ENCODE data around the gene ARHGEF1. TPM values are rescaled to one million over a fixed set of nuclear protein-coding genes. Genes with fewer than 3 reads are reported as not detected.

Gene ARHGEF1
- total RNA-seq, 4 donors from 2014 or later, result 12.1 to 21.6 (median 15.5) TPM

DNA sequence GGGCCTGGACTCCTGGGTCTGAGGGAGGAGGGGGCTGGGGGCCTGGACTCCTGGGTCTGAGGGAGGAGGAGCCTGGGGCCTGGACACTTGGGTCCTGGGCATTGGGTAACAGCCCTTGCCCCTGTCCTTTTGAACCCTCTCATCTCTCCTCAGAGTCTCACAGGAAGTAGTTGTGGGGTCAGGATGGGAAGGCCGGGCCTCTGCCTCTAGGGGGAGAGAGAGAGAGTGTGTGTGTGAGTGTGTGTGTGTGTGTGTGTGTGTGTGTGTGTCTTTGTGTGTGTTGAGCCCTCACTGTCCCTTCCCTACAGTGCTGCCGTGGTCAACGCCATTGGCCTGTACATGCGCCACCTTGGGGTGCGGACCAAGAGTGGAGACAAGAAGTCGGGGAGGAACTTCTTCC, 10.9 kb downstream of the ARHGEF1 start:
- no peak overlapping the region for H3K4me3 ChIP-seq
- TF ChIP-seq, protein P1, sequence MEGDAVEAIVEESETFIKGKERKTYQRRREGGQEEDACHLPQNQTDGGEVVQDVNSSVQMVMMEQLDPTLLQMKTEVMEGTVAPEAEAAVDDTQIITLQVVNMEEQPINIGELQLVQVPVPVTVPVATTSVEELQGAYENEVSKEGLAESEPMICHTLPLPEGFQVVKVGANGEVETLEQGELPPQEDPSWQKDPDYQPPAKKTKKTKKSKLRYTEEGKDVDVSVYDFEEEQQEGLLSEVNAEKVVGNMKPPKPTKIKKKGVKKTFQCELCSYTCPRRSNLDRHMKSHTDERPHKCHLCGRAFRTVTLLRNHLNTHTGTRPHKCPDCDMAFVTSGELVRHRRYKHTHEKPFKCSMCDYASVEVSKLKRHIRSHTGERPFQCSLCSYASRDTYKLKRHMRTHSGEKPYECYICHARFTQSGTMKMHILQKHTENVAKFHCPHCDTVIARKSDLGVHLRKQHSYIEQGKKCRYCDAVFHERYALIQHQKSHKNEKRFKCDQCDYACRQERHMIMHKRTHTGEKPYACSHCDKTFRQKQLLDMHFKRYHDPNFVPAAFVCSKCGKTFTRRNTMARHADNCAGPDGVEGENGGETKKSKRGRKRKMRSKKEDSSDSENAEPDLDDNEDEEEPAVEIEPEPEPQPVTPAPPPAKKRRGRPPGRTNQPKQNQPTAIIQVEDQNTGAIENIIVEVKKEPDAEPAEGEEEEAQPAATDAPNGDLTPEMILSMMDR (IDR thresholded peaks at IDR 0.05 in 4 of 5, conservative IDR thresholded peaks at IDR 0.05 in 1 of 5), result no peak
- TF ChIP-seq POLR2A (IDR thresholded peaks at IDR 0.05), result no peak

DNA sequence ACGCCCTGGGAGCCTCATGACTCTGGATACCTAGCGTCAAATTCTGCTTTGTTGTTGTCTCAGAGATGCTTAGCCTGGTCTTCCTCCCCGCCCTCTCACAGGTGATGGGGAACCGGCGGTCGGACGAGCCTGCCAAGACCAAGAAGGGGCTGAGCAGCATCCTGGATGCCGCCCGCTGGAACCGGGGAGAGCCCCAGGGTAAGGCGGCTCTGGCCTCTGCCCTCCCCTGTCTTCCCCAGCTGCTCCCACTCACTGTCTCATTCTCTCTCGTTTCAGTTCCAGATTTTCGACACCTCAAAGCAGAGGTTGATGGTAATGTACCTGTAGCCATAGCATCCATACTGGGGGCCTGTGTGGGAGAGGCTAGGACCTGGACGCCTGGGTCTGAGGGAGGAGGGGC, 11.4 kb downstream of the ARHGEF1 start:
- TF ChIP-seq, protein P1 (IDR thresholded peaks at IDR 0.05 in 4 of 5, conservative IDR thresholded peaks at IDR 0.05 in 1 of 5), result no peak
- no peak for TF ChIP-seq POLR2A (IDR thresholded peaks at IDR 0.05)

More for the DNA sequence above, 10.9 kb downstream of the ARHGEF1 start:
- DNase-seq (no peak), ATAC-seq (no peak)
- H3K36me3 ChIP-seq, result peaks cover 0 to 55% of the 10 kb centered on the region in 2 donors
- H3K27me3 ChIP-seq, result no peaks in the 10 kb centered on the region
- H3K9me3 ChIP-seq, result no peaks in the 10 kb centered on the region
- no peaks in the 10 kb centered on the region for H3K4me1 ChIP-seq
- intact Hi-C loops (cut with DNase I; ENCODE audit: low total_unique reads) (no loop called here), in situ Hi-C loops (cut with MboI; ENCODE audit: low sequenced_read_pairs in 4 of 4) (no loop called here)
- no peak overlapping the region for H3K27ac ChIP-seq

DNA sequence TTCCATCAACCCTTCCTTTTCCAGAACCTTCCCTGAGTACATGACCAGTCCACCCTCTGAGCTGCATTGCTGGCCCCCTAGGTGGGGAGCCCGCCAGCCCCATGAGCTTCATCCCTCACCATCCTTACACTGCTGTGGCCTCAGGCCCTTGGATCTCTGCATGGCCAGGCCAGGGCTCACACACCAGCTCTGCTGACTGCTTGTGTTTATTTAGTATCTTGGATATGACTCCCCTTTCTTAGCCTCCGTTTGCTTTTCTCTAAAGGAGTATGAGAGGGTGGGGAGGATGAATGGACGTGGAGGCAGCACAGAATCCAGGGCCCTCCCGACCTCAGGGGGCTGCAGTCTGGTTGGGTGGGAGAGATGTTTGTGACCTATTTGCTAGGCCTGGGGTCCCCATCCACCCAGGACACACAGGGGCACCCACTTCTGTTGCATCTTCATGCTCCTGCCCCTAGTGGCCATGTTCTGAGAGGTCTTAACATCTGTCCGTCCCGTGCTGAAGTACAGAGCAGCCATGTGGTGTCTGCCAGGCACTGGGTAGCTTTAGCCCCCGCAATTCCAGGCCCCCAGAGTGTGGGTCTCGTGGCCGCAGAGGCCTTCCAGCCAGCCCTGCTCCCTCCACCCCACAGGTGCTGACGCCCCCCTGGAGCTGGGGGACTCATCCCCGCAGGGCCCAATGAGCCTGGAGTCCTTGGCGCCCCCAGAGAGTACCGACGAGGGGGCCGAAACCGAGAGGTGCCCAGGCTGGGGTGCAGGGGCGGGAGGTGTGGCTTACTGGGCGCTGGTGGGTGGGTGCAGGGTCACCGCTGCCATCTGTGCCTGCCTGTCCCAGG, 13.0 kb downstream of the ARHGEF1 start:
- Histone ChIP-seq H3K27ac (no peak overlapping the region), H3K36me3 (peaks cover 0 to 62% of the 10 kb centered on the region in 2 donors), H3K4me1 (no peaks in the 10 kb centered on the region), H3K27me3 (no peaks in the 10 kb centered on the region), H3K4me3 (no peak overlapping the region), H3K9me3 (no peaks in the 10 kb centered on the region)
- no peak for ATAC-seq
- TF ChIP-seq, protein P1 (IDR thresholded peaks at IDR 0.05 in 4 of 5, conservative IDR thresholded peaks at IDR 0.05 in 1 of 5), result no peak
- TF ChIP-seq POLR2A (IDR thresholded peaks at IDR 0.05), result no peak
- DNase-seq, result no peak
- in situ Hi-C loops (cut with MboI; ENCODE audit: low sequenced_read_pairs in 4 of 4) (no loop called here), intact Hi-C loops (cut with DNase I; ENCODE audit: low total_unique reads) (no loop called here)

More for the DNA sequence above, 11.4 kb downstream of the ARHGEF1 start:
- intact Hi-C loops (cut with DNase I; ENCODE audit: low total_unique reads), result no loop called here
- in situ Hi-C loops (cut with MboI; ENCODE audit: low sequenced_read_pairs in 4 of 4), result no loop called here
- no peaks in the 10 kb centered on the region for H3K27me3 ChIP-seq
- H3K4me3 ChIP-seq, result no peak overlapping the region
- no peaks in the 10 kb centered on the region for H3K4me1 ChIP-seq
- H3K36me3 ChIP-seq, result peaks cover 0 to 54% of the 10 kb centered on the region in 2 donors
- ATAC-seq (no peak), DNase-seq (no peak)
- H3K9me3 ChIP-seq, result no peaks in the 10 kb centered on the region
- H3K27ac ChIP-seq, result no peak overlapping the region

DNA sequence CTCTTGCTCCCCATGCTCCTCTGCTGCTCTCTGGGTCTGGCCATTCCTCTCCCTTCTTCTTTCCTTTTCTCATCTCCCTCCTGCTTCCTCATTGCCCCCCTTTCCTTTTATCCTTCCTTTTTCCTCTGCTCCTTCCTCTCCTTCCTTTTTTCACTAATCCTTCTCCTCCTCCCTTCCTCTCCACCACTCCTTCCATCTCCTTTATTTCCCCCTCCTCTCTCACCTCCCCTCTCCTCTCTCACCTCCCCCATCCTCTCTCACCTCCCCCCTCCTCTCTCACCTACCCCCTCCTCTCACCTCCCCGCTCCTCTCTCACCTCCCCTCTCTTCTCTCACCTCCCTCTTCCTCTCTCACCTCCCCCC, 13.6 kb downstream of the ARHGEF1 start:
- DNase-seq (no peak), ATAC-seq (no peak)
- Histone ChIP-seq H3K27me3 (no peaks in the 10 kb centered on the region), H3K4me3 (no peak overlapping the region), H3K4me1 (no peaks in the 10 kb centered on the region), H3K9me3 (no peaks in the 10 kb centered on the region), H3K36me3 (peaks cover 0 to 68% of the 10 kb centered on the region in 2 donors), H3K27ac (no peak overlapping the region)
- no peak for TF ChIP-seq POLR2A (IDR thresholded peaks at IDR 0.05)
- TF ChIP-seq, protein P1 (IDR thresholded peaks at IDR 0.05 in 4 of 5, conservative IDR thresholded peaks at IDR 0.05 in 1 of 5), result no peak
- in situ Hi-C loops (cut with MboI; ENCODE audit: low sequenced_read_pairs in 4 of 4), result no loop called here
- intact Hi-C loops (cut with DNase I; ENCODE audit: low total_unique reads), result no loop called here
